Fibroblast of skin of left quadriceps (primary cell): ENCODE results near the gene KLHL41.
"Not testable (repeated sequence)": the region's sequence is repeated elsewhere in the genome, so short reads cannot be mapped to it uniquely, and the experiment has no call there.

Experiments used
- DNase-seq, 2 experiments: peaks; one replicate each; pipeline ENCODE4 v3.0.0-alpha.2; 2013; ENCODE audit warnings: low read depth in 2 of 2

The KLHL41 gene

DNA sequence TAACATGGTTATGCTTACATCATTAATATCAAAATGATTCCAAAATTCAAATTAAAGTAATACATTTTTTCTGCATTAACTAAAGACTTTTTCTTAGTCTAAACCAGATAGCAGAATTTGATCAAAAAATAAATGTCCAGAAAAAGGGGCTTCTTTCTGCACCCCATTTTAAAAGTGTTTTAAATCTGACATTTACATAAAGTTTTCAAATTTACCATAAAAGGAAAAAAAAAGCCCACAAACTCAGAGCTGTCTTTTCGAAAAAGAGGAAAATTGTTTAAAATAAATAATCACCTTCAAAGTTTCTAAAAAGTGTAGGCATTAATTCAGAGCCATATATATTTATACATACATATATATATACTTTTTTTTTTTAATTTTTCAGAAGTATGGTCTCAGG is 62.7 kb downstream of the KLHL41 start:
- no peak for DNase-seq

DNA sequence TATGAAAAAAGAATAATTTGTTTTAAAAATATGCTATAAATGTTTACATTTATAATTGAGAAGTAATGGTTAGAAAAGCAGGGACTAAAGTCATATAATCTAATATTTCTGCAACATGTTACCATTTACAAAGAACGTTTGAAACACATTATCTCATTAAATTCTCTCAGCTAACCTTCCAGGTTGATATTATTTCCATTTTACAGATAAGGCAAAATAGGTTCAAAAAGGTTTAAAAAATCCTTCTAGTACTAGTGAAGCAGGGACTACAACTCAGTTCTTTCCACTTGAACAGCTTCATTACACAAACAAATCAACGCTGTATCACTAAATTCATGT is 63.3 kb downstream of the KLHL41 start:
- DNase-seq, result no peak

DNA sequence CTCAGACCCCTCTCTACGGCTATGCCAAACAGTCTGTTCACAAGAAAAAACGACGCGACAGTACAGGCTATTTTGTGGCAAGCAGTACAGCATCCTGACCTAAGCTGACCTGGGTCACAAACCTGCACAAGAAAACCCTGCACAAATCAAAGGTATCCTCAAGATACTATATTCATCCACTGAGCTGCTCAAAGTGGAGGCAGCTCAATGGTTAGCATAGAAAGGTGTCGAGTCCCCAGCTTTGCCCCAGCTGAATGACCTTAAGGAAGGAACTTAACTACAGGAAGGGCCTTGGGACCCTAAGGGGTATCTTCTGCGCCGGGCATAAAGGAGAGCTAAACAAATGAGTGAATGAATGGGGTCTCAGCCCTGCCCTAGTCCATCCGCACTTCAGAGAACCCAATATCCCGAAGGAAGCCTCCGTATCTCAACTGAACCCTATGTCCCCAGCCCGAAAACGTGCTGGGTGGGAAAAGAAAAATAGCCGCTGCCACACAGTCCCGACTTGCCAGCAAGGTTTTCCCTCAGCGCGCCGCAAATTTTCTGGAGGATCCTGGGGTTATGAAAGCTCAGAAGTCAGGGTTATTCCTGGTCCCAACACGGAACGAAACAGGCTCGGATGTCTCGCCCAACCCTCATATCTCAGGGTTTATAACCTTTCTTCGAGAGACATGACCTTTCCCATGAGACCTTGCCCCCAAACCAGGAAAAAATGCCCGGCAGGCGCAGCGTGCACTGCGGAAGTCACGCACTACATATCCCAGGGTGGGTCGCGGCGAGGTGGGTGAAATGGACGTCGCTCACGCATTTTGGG is 63.9 kb downstream of the KLHL41 start, which contains the start of gene FASTKD1:
Gene FASTKD1 (minus strand): TSS at position 706 of the 814 bp plus-strand sequence. CDS start 1,836 bp downstream, outside the sequence.
- DNase-seq, result peak; percentile 61

DNA sequence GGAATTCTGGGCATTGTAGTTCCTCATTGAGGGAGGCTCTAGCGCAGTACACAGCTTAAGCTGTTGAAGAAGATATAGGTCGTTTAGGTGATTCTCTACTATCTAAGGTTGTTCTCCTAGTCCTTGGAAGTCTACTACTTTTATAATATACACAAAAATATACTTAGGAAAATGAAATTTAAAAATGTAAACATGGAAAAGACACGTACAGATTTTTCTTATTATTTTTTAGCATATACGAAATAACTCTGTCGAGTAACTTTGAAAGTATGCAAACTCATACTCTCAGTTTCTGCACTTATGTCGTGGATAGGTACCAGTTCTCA is 64.4 kb downstream of the KLHL41 start:
- DNase-seq, result no peak

DNA sequence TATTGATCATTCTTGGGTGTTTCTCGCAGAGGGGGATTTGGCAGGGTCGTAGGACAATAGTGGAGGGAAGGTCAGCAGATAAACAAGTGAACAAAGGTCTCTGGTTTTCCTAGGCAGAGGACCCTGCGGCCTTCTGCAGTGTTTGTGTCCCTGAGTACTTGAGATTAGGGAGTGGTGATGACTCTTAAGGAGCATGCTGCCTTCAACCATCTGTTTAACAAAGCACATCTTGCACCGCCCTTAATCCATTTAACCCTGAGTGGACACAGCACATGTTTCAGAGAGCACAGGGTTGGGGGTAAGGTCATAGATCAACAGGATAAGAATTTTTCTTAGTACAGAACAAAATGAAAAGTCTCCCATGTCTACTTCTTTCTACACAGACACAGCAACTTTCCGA is 65.0 kb downstream of the KLHL41 start:
- DNase-seq, result not testable (repeated sequence)

DNA sequence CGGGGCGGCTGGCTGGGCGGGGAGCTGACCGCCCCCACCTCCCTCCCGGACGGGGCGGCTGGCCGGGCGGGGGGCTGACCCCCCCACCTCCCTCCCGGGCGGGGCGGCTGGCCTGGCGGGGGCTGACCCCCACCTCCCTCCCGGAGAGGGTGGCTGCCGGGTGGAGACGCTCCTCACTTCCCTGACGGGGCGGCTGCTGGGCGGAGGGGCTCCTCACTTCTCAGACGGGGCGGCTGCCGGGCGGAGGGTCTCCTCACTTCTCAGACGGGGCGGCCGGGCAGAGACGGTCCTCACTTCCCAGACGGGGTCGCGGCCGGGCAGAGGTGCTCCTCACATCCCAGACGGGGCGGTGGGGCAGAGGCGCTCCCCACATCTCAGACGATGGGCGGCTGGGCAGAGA is 65.8 kb downstream of the KLHL41 start:
- DNase-seq, result not testable (repeated sequence)
